ENCODE measurements around the gene SPATA13. TPM values are rescaled to one million over a fixed set of nuclear protein-coding genes. Genes with fewer than 3 reads are reported as not detected.

The SPATA13 gene
- total RNA-seq, 1 experiment from 2014 or later, result 22.1 TPM

- no peak for DNase-seq (ENCODE audit: low read depth, low spot score)
- in situ Hi-C loops (cut with HindIII; ENCODE audit: low pct_unique_long_range_greater_than_20kb, low sequenced_read_pairs), result no loop called here
Observed at GRCh38 chr13:24224232-24224680, 63.7 kb downstream of the SPATA13 start.

GRCh38 chr13:24225062-24225461, 64.5 kb downstream of the SPATA13 start:
- in situ Hi-C loops (cut with HindIII; ENCODE audit: low pct_unique_long_range_greater_than_20kb, low sequenced_read_pairs), result no loop called here

GRCh38 chr13:24225930-24226329, 65.4 kb downstream of the SPATA13 start:
- no peak for DNase-seq (ENCODE audit: low read depth, low spot score)
- in situ Hi-C loops (cut with HindIII; ENCODE audit: low pct_unique_long_range_greater_than_20kb, low sequenced_read_pairs), result no loop called here

More at GRCh38 chr13:24225062-24225461, 64.5 kb downstream of the SPATA13 start:
- no peak for DNase-seq (ENCODE audit: low read depth, low spot score)

GRCh38 chr13:24226762-24227161, 66.2 kb downstream of the SPATA13 start:
- in situ Hi-C loops (cut with HindIII; ENCODE audit: low pct_unique_long_range_greater_than_20kb, low sequenced_read_pairs), result no loop called here
- DNase-seq (ENCODE audit: low read depth, low spot score), result no peak

GRCh38 chr13:24228852-24229458, 68.4 kb downstream of the SPATA13 start:
- peak; percentile 76 for DNase-seq (ENCODE audit: low read depth, low spot score)
- in situ Hi-C loops (cut with HindIII; ENCODE audit: low pct_unique_long_range_greater_than_20kb, low sequenced_read_pairs), result no loop called here

GRCh38 chr13:24230428-24231072, 70.0 kb downstream of the SPATA13 start:
- DNase-seq (ENCODE audit: low read depth, low spot score), result no peak
- in situ Hi-C loops (cut with HindIII; ENCODE audit: low pct_unique_long_range_greater_than_20kb, low sequenced_read_pairs), result no loop called here

GRCh38 chr13:24231377-24231776, 70.9 kb downstream of the SPATA13 start:
- in situ Hi-C loops (cut with HindIII; ENCODE audit: low pct_unique_long_range_greater_than_20kb, low sequenced_read_pairs), result no loop called here

GRCh38 chr13:24232037-24232436, 71.5 kb downstream of the SPATA13 start:
- in situ Hi-C loops (cut with HindIII; ENCODE audit: low pct_unique_long_range_greater_than_20kb, low sequenced_read_pairs), result no loop called here
- no peak for DNase-seq (ENCODE audit: low read depth, low spot score)

More at GRCh38 chr13:24231377-24231776, 70.9 kb downstream of the SPATA13 start:
- DNase-seq (ENCODE audit: low read depth, low spot score), result no peak

GRCh38 chr13:24232474-24232873, 72.0 kb downstream of the SPATA13 start:
- no peak for DNase-seq (ENCODE audit: low read depth, low spot score)
- in situ Hi-C loops (cut with HindIII; ENCODE audit: low pct_unique_long_range_greater_than_20kb, low sequenced_read_pairs), result no loop called here

GRCh38 chr13:24233351-24233901, 72.9 kb downstream of the SPATA13 start:
- in situ Hi-C loops (cut with HindIII; ENCODE audit: low pct_unique_long_range_greater_than_20kb, low sequenced_read_pairs), result no loop called here
- DNase-seq (ENCODE audit: low read depth, low spot score), result no peak

- DNase-seq (ENCODE audit: low read depth, low spot score), result no peak
- in situ Hi-C loops (cut with HindIII; ENCODE audit: low pct_unique_long_range_greater_than_20kb, low sequenced_read_pairs), result no loop called here
Observed at GRCh38 chr13:24234200-24234915, 73.8 kb downstream of the SPATA13 start.

- no peak for DNase-seq (ENCODE audit: low read depth, low spot score)
- in situ Hi-C loops (cut with HindIII; ENCODE audit: low pct_unique_long_range_greater_than_20kb, low sequenced_read_pairs), result no loop called here
Observed at GRCh38 chr13:24237356-24237755, 76.8 kb downstream of the SPATA13 start.

- in situ Hi-C loops (cut with HindIII; ENCODE audit: low pct_unique_long_range_greater_than_20kb, low sequenced_read_pairs), result no loop called here
- no peak for DNase-seq (ENCODE audit: low read depth, low spot score)
Observed at GRCh38 chr13:24241336-24241735, 80.8 kb downstream of the SPATA13 start.

GRCh38 chr13:24242100-24242499, 81.6 kb downstream of the SPATA13 start:
- DNase-seq (ENCODE audit: low read depth, low spot score), result no peak
- in situ Hi-C loops (cut with HindIII; ENCODE audit: low pct_unique_long_range_greater_than_20kb, low sequenced_read_pairs), result no loop called here

- in situ Hi-C loops (cut with HindIII; ENCODE audit: low pct_unique_long_range_greater_than_20kb, low sequenced_read_pairs), result no loop called here
- no peak for DNase-seq (ENCODE audit: low read depth, low spot score)
Observed at GRCh38 chr13:24243302-24243701, 82.8 kb downstream of the SPATA13 start.

GRCh38 chr13:24244802-24245201, 84.3 kb downstream of the SPATA13 start:
- no peak for DNase-seq (ENCODE audit: low read depth, low spot score)
- in situ Hi-C loops (cut with HindIII; ENCODE audit: low pct_unique_long_range_greater_than_20kb, low sequenced_read_pairs), result no loop called here

- in situ Hi-C loops (cut with HindIII; ENCODE audit: low pct_unique_long_range_greater_than_20kb, low sequenced_read_pairs), result no loop called here
- no peak for DNase-seq (ENCODE audit: low read depth, low spot score)
Observed at GRCh38 chr13:24247016-24247415, 86.5 kb downstream of the SPATA13 start.

- DNase-seq (ENCODE audit: low read depth, low spot score), result no peak
- in situ Hi-C loops (cut with HindIII; ENCODE audit: low pct_unique_long_range_greater_than_20kb, low sequenced_read_pairs), result no loop called here
Observed at GRCh38 chr13:24249624-24250023, 89.1 kb downstream of the SPATA13 start.

Measured in SK-MEL-5 (cell line).